NCI-H187 (cell line): Measurements from ENCODE around the gene FAM32A.
"Not testable (repeated sequence)": the region's sequence is repeated elsewhere in the genome, so short reads cannot be mapped to it uniquely, and the experiment has no call there.

Experiments used
- DNase-seq, 2 experiments: peaks; one replicate each; lab custom pipeline; 2025; lab: John Stamatoyannopoulos, UW

Gene FAM32A

GRCh38 chr19:16164222-16164890 is 20.9 kb upstream of the FAM32A start:
- DNase-seq: no peak

GRCh38 chr19:16166417-16166816 is 18.8 kb upstream of the FAM32A start:
- DNase-seq: no peak

GRCh38 chr19:16167055-16167454 is 18.2 kb upstream of the FAM32A start:
- DNase-seq: no peak

- DNase-seq: no peak
Measured at GRCh38 chr19:16168465-16169081, 16.6 kb upstream of the FAM32A start.

GRCh38 chr19:16170134-16170533 is 15.1 kb upstream of the FAM32A start:
- no peak for DNase-seq

GRCh38 chr19:16175954-16176353 is 9.3 kb upstream of the FAM32A start:
- no peak for DNase-seq

GRCh38 chr19:16178866-16179265 is 6.3 kb upstream of the FAM32A start:
- DNase-seq: not testable (repeated sequence)

- DNase-seq: no peak
Measured at GRCh38 chr19:16180611-16181010, 4.6 kb upstream of the FAM32A start.

GRCh38 chr19:16184665-16185122 is 516 bp upstream of the FAM32A start:
- no peak for DNase-seq

GRCh38 chr19:16185768-16186123 is 536 bp downstream of the FAM32A start:
- no peak for DNase-seq

- DNase-seq: no peak
Measured at GRCh38 chr19:16188521-16188920, 3.3 kb downstream of the FAM32A start.

- no peak for DNase-seq
Measured at GRCh38 chr19:16190198-16190597, 5.0 kb downstream of the FAM32A start.

GRCh38 chr19:16190736-16191135 is 5.5 kb downstream of the FAM32A start:
- no peak for DNase-seq

GRCh38 chr19:16191216-16191908 is 6.2 kb downstream of the FAM32A start:
- no peak for DNase-seq

- no peak for DNase-seq
Measured at GRCh38 chr19:16193466-16193865, 8.3 kb downstream of the FAM32A start.

GRCh38 chr19:16197188-16197621 is 12.0 kb downstream of the FAM32A start:
- no peak for DNase-seq

- DNase-seq: peak; percentile 89 to 95
Measured at GRCh38 chr19:16197622-16198369, 12.6 kb downstream of the FAM32A start, which contains the start of gene AP1M1. Gene AP1M1 (plus strand): TSS chr19:16197911. CDS start chr19:16198027, 116 bp downstream.

- no peak for DNase-seq
Measured at GRCh38 chr19:16198370-16198651, 13.1 kb downstream of the FAM32A start.

GRCh38 chr19:16199275-16199932 is 14.2 kb downstream of the FAM32A start:
- DNase-seq: no peak

- no peak for DNase-seq
Measured at GRCh38 chr19:16200038-16201010, 15.1 kb downstream of the FAM32A start.

- DNase-seq: no peak
Measured at GRCh38 chr19:16201011-16201391, 15.8 kb downstream of the FAM32A start.
